GM12878 (cell line): ENCODE results near the gene ADA. TPM values are rescaled to one million over a fixed set of nuclear protein-coding genes. Genes with fewer than 3 reads are reported as not detected.

ENCODE experiments used
- BRCA1 ChIP-seq: IDR thresholded peaks from 2 replicates; pipeline ENCODE4 v1.6.1; 2011; ENCODE audit warnings: low read depth, low read length, improper control_type of control experiment
- CHD1 ChIP-seq: IDR thresholded peaks from 2 replicates; pipeline ENCODE4 v1.6.1; 2012; ENCODE audit warnings: low read depth, low read length, improper control_type of control experiment
- IRF5 ChIP-seq: fragments of 450-650 bp; IDR thresholded peaks from 2 replicates; pipeline ENCODE4 v1.6.1; 2017; ENCODE audit warnings: borderline replicate concordance
- JUND ChIP-seq: IDR thresholded peaks from 2 replicates; pipeline ENCODE4 v1.6.1; 2012; ENCODE audit warnings: low read depth, mild to moderate bottlenecking, low read length, improper control_type of control experiment, moderate library complexity
- MEF2A ChIP-seq: IDR thresholded peaks from 2 replicates; pipeline ENCODE4 v1.6.1; 2011; ENCODE audit warnings: low read depth, mild to moderate bottlenecking, low read length, moderate library complexity; ENCODE audit not compliant: insufficient read depth
- NFIC ChIP-seq: IDR thresholded peaks from 2 replicates; pipeline ENCODE4 v1.6.1; 2012; ENCODE audit warnings: low read depth, mild to moderate bottlenecking, inconsistent platforms, low read length, moderate library complexity
- POLR2AphosphoS2 ChIP-seq: IDR thresholded peaks from 2 replicates; pipeline ENCODE4 v1.6.1; 2011; ENCODE audit warnings: low read depth, mild to moderate bottlenecking, low read length, improper control_type of control experiment, moderate library complexity
- POU2F2 ChIP-seq: IDR thresholded peaks from 3 replicates; pipeline ENCODE4 v1.6.1; 2011; ENCODE audit warnings: low read depth, mild to moderate bottlenecking, low read length, borderline replicate concordance
- RELB ChIP-seq: fragments of 450-650 bp; IDR thresholded peaks from 2 replicates; pipeline ENCODE4 v1.6.1; 2017; ENCODE audit warnings: low read depth, mild to moderate bottlenecking, moderate library complexity
- SMARCA5 ChIP-seq: fragments of 450-650 bp; IDR thresholded peaks from 2 replicates; pipeline ENCODE4 v1.6.1; 2017; ENCODE audit warnings: mild to moderate bottlenecking
- TAF1 ChIP-seq: IDR thresholded peaks from 2 replicates; pipeline ENCODE4 v1.6.1; 2011; ENCODE audit warnings: mild to moderate bottlenecking, low read depth, low read length, borderline replicate concordance
- TCF12 ChIP-seq: IDR thresholded peaks from 2 replicates; pipeline ENCODE4 v1.6.1; 2011; ENCODE audit warnings: low read depth, mild to moderate bottlenecking, low read length
- TCF3 ChIP-seq: IDR thresholded peaks from 2 replicates; pipeline ENCODE4 v1.6.1; 2012; ENCODE audit warnings: low read depth, mild to moderate bottlenecking, low read length, borderline replicate concordance; ENCODE audit not compliant: insufficient read depth
- polyA plus RNA-seq, 11 experiments: library from polyadenylated mRNA; depleted of rRNA in 4 of 11; unstranded in 6 of 11; stranded (reverse) in 5 of 11; fragments of >200 nt; fragmentation: Nextera tagmentation in 4 of 11; fragmentation: Illumina TruSeq in 1 of 11; extraction: Ambion mirVana in 4 of 11; extraction: Trizol in 1 of 11; gene quantifications; 1 replicate in 1 of 11; 2 replicates in 10 of 11; pipeline versions ENCODE4 v1.2.1 to v1.2.3, GENCODE V29; 2011 to 2016; ENCODE audit warnings: inconsistent platforms in 2 of 11, missing spikeins in 2 of 11, low read depth in 1 of 11
- total RNA-seq, 4 experiments: library from RNA; depleted of rRNA in 3 of 4; stranded (reverse); fragments of >200 nt in 3 of 4; fragmentation: Illumina TruSeq in 1 of 4; extraction: Trizol in 1 of 4; gene quantifications; 2 replicates each; pipeline versions ENCODE4 v1.2.1 to v1.2.3, GENCODE V29; 2013 to 2021
- TF ChIP-seq, protein P1 (sequence below): IDR thresholded peaks from 2 replicates; pipeline ENCODE4 v1.6.1; 2011; ENCODE audit warnings: low read depth, mild to moderate bottlenecking, low read length, moderate library complexity, borderline replicate concordance; ENCODE audit errors: extremely low read depth
- TF ChIP-seq, protein P2 (sequence below): fragments of 450-650 bp; IDR thresholded peaks from 2 replicates; pipeline ENCODE4 v1.6.1; 2014; ENCODE audit warnings: mild to moderate bottlenecking
- TF ChIP-seq, protein P3 (sequence below), 3 experiments: IDR thresholded peaks in 2 of 3; conservative IDR thresholded peaks in 1 of 3; 2 replicates each; pipeline ENCODE4 v1.5.1; 2011; ENCODE audit warnings: low read depth in 3 of 3, low read length in 3 of 3, mild to moderate bottlenecking in 3 of 3, control low read depth in 2 of 3, moderate library complexity in 2 of 3, inconsistent platforms in 1 of 3, mixed read lengths in 1 of 3; ENCODE audit not compliant: control insufficient read depth in 2 of 3, insufficient read depth in 1 of 3; ENCODE audit errors: extremely low read depth in 1 of 3
- TF ChIP-seq, protein P4 (sequence below): fragments of 450-650 bp; IDR thresholded peaks from 2 replicates; pipeline ENCODE4 v1.6.1; 2017; ENCODE audit warnings: mild to moderate bottlenecking, moderate library complexity

ADA gene
- total and polyA plus RNA-seq, 10 of the 15 experiments (the other 5 are each of a cell fraction or from before 2014, with no cell fraction given): 40.9 to 217 (median 90.8) TPM

- TF ChIP-seq, protein P1, sequence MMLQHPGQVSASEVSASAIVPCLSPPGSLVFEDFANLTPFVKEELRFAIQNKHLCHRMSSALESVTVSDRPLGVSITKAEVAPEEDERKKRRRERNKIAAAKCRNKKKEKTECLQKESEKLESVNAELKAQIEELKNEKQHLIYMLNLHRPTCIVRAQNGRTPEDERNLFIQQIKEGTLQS: no peak
- no peak for TF ChIP-seq IRF5
- no peak for TF ChIP-seq BRCA1
- TF ChIP-seq CHD1: no peak
- TF ChIP-seq, protein P2, sequence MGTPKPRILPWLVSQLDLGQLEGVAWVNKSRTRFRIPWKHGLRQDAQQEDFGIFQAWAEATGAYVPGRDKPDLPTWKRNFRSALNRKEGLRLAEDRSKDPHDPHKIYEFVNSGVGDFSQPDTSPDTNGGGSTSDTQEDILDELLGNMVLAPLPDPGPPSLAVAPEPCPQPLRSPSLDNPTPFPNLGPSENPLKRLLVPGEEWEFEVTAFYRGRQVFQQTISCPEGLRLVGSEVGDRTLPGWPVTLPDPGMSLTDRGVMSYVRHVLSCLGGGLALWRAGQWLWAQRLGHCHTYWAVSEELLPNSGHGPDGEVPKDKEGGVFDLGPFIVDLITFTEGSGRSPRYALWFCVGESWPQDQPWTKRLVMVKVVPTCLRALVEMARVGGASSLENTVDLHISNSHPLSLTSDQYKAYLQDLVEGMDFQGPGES: 0 out of 2 replicates have a peak, but pooled peaks have one; percentile 43
- peak; percentile 55; the same call in 1 of the 2 replicates for TF ChIP-seq TCF12
- peak; percentile 23; the same call in 1 of the 2 replicates for TF ChIP-seq TCF3
- TF ChIP-seq, protein P3, sequence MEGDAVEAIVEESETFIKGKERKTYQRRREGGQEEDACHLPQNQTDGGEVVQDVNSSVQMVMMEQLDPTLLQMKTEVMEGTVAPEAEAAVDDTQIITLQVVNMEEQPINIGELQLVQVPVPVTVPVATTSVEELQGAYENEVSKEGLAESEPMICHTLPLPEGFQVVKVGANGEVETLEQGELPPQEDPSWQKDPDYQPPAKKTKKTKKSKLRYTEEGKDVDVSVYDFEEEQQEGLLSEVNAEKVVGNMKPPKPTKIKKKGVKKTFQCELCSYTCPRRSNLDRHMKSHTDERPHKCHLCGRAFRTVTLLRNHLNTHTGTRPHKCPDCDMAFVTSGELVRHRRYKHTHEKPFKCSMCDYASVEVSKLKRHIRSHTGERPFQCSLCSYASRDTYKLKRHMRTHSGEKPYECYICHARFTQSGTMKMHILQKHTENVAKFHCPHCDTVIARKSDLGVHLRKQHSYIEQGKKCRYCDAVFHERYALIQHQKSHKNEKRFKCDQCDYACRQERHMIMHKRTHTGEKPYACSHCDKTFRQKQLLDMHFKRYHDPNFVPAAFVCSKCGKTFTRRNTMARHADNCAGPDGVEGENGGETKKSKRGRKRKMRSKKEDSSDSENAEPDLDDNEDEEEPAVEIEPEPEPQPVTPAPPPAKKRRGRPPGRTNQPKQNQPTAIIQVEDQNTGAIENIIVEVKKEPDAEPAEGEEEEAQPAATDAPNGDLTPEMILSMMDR (IDR thresholded peaks at IDR 0.05 in 2 of 3, conservative IDR thresholded peaks at IDR 0.05 in 1 of 3; ENCODE audit: control insufficient read depth in 2 of 3, extremely low read depth in 1 of 3, insufficient read depth in 1 of 3, low read depth in 3 of 3, low read length in 3 of 3): peak; percentile 78 to 91 (median 79); a peak in 5 of 6 replicates
- TF ChIP-seq NFIC: no peak
- no peak for TF ChIP-seq JUND
- 0 out of 2 replicates have a peak, but pooled peaks have one; percentile 27 for TF ChIP-seq RELB
- TF ChIP-seq SMARCA5: no peak
- TF ChIP-seq, protein P4, sequence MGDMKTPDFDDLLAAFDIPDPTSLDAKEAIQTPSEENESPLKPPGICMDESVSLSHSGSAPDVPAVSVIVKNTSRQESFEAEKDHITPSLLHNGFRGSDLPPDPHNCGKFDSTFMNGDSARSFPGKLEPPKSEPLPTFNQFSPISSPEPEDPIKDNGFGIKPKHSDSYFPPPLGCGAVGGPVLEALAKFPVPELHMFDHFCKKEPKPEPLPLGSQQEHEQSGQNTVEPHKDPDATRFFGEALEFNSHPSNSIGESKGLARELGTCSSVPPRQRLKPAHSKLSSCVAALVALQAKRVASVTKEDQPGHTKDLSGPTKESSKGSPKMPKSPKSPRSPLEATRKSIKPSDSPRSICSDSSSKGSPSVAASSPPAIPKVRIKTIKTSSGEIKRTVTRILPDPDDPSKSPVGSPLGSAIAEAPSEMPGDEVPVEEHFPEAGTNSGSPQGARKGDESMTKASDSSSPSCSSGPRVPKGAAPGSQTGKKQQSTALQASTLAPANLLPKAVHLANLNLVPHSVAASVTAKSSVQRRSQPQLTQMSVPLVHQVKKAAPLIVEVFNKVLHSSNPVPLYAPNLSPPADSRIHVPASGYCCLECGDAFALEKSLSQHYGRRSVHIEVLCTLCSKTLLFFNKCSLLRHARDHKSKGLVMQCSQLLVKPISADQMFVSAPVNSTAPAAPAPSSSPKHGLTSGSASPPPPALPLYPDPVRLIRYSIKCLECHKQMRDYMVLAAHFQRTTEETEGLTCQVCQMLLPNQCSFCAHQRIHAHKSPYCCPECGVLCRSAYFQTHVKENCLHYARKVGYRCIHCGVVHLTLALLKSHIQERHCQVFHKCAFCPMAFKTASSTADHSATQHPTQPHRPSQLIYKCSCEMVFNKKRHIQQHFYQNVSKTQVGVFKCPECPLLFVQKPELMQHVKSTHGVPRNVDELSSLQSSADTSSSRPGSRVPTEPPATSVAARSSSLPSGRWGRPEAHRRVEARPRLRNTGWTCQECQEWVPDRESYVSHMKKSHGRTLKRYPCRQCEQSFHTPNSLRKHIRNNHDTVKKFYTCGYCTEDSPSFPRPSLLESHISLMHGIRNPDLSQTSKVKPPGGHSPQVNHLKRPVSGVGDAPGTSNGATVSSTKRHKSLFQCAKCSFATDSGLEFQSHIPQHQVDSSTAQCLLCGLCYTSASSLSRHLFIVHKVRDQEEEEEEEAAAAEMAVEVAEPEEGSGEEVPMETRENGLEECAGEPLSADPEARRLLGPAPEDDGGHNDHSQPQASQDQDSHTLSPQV: no peak
- peak; percentile 53; the same call in 1 of the 3 replicates for TF ChIP-seq POU2F2
- no peak for TF ChIP-seq TAF1
- TF ChIP-seq MEF2A: 0 out of 2 replicates have a peak, but pooled peaks have one; percentile 9
- no peak for TF ChIP-seq POLR2AphosphoS2
- TF ChIP-seq, all 136 proteins: peak for 14
These were observed 32.0 kb upstream of the ADA start (continued) for GRCh38 chr20:44683263-44684046.
